NCI-H446 (cell line): ENCODE data around the gene UCN3.

ENCODE experiments used
- DNase-seq, 2 experiments: peaks; one replicate each; lab custom pipeline; 2025; lab: John Stamatoyannopoulos, UW

Gene UCN3

DNA sequence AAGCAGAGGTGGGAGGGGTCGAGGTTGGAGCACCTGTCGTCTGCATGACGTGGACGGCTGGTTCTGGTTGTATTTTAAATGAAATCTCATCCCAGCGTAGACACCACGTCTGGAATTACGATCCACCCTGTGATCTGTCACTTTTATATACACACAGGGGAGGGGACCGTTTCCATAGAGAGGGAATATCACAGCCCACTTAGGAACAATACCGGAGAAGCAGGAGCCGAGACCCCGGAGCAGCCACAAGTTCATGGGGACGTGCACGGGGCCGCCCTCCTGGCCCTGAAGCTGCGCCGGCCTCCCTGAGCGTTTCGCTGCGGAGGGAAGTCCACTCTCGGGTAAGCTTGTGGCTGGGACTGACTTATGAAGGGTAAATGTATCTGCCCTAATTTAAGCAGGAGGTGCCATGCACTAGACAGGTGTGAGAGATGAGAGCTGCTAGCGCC lies at the start of gene UCN3:
Gene UCN3, plus strand, starts transcription at position 77 of the 449 bp plus-strand sequence. CDS start 8,755 bp downstream, outside the sequence.
- DNase-seq: no peak

DNA sequence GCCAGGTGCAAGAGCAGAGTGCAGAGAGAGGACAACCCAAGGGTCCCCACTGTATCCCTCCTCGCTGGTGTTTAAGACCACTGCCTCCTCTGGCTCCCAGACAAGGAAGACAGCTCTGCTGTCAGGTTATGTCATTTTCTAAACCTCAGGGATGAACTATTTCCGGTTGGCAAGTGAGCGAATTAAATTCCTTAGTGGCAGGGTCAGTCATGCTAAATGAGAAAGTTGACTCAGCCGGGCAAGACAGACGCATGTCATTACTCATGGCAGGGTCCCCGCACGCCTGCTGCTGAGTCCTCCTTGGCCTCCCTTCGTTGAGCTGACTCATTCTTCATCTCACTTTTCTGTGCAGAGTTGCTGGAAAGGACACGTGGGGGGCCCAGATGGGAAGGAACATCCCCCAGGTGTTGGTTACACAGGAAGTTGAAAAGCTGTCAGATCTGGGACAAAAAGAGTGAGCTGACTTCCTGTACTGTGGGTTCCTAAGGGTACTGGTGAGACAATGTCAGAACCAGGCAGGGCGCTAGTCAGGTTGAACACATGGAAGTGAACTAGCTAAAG lies 47.1 kb upstream of the UCN3 start:
- DNase-seq: no peak

- no peak for DNase-seq
Measured at GRCh38 chr10:5318148-5318547, 46.6 kb upstream of the UCN3 start.

DNA sequence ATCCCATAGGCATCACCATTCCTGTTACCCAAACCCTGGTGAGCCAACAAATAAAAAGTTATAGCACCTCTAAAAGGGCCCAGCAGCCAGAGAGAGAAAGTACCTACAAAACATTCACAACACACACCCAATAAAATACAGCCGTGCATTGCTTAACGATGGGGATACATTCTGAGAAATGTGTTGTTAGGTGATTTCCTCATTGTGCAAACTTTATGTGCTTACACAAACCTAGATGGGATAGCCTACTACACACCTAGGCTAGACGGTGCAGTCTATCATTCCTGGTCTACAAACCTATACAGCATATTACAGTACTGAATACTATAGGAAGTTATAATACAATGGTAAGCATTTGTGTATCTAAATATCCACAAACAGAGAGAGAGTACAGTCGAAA lies 44.9 kb upstream of the UCN3 start:
- DNase-seq: no peak

DNA sequence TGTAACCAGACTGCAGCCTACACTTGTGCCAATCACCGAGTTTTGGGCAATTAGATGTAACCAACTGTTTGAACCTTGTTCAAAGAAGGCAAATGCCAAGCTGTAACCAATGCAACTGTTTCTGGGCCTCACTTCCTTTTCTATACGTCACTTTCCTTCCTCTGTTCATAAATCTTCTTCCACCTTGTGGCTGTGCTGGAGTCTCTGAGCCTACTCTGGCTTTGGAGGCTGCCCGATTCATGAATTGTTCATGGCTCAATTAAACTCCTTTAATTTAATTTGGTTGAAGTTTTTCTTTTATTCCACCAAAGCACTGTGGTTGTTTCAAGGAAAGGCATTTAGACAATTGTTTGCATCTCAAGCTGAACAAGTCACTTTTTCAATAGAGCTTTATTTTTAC lies 43.5 kb upstream of the UCN3 start:
- DNase-seq: no peak

DNA sequence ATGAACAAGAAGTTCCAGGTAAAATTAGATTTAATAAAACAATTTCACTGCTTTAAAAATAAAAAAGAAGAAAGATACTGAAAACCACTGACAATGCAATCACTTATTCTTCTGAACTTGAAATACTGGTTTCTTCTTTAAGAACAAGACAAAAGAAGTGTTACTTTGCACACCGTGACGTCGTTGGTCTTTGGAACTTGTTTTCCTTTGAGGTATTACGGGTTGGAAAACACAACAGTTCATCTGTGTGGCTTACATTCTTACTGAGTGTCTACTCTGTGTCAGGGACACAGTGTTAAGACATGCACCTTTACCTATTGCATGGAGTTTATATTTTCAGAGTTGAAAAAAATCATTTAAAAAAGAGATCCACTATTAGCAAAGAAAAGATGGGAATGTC lies 41.3 kb upstream of the UCN3 start:
- no peak for DNase-seq

DNA sequence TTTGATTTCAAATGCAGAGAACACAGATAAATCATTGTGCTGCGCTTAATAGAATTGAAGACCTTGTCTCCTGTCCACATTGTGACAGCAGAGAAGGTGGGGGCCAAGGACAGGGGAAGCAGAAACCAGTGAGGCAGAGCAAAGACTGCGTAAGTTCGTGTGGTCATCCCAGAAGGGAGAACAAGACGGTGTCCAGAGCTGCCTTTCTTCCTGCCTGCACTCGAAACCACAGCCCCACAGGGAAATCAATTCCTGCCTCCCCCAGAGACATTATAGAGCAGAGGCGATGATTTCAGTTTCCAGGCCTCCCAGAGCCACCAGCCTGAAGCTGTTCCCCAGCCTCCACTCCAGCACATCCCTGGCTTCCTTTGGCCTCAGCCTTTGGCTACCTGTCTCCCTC lies 39.7 kb upstream of the UCN3 start:
- DNase-seq: no peak

- no peak for DNase-seq
Measured at GRCh38 chr10:5334196-5334880, 30.4 kb upstream of the UCN3 start.

DNA sequence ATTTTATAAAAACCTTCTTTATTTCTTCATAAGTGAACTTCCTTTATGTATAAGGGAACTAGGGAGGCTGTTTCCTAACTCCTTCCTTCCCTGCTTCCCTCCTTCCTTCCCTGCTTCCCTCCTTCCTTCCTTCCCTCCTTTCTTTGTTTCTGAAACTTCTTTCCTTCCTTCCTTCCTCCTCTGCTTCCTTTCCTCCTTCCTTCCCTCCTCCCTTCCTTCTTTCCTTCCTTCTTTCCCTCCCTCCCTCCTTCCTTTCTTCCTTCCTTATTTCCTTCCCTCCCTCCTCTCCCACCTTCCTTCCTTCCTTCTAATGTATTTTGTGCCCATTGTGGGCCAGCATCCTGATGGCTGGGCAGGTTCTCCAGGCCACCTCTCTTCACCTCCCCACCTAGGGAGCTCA lies 26.8 kb upstream of the UCN3 start:
- no peak for DNase-seq

DNA sequence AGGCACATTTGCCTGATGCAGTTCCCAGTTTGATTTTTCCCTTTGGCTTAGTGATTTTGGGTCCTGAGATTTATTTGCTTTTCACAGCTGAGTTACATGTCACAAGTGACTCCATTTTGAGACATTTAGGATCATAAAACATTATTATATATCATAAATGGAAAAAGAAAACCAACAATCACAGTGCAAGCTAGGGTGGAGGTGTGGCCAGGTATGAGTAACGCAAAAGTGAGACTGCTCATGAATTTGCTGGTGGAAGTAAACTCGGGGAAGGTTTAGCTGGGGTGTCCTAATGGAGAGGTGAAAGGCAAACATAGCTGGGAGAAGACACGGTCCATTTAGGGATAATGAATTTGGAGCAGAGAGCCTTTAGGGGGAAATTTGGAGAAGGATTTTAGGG lies 21.7 kb upstream of the UCN3 start:
- DNase-seq: no peak

DNA sequence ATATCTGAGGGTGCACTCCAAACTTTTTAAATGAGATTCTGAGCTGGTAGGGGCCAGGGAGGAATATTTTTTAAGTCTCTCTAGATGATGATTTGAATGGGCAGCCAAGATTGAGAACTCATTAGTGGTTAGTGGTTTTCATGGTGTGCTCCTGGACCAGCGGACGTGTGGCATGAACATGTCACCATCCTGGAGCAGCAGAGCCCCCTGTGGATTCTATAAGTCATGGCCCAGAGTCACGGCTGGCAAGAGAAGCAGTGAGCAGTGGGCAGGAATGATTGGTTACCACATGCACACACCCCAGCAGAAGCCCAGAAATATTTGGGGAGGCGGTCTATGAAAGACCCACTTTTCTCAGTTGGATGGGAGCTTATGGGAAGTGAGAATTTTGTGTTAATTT lies 21.2 kb upstream of the UCN3 start:
- no peak for DNase-seq

DNA sequence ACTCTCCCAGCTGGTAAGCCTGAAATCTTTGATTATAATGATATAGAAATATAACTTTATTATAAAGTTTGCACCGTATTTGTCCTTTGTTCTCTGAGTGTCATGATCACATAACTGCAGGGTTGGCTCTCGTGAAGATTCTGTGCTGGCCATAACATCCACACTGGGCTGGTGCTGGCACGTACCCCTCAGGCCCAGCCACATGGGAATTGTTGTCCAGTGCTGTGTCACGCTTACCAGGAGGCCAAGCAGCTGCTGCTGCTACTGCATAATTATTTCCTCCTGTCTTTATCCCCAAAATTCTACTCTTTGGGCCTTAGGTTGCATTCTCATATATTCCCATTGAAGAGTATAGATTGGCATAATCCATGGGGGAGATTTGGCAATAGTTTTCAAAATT lies 20.8 kb upstream of the UCN3 start:
- DNase-seq: no peak

GRCh38 chr10:5344746-5345145 lies 20.0 kb upstream of the UCN3 start:
- no peak for DNase-seq

- DNase-seq: no peak
Measured at GRCh38 chr10:5346881-5347280, 17.9 kb upstream of the UCN3 start.

DNA sequence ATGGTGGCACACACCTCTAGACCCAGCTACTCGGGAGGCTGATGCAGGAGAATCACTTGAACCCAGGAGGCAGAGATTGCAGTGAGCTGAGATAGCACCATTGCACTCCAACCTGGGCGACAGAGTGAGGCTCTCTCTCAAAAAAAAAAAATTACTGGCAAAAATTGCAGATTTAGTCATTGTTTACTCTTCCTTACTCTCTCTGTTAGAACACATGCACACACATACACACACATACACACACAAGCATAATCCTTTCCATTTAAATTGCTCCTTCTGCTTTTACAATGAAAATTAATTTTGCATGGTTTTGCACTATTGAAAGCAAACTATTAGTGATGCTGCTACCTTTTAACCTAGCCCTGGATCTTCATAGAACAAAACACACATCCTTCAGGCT lies 15.4 kb upstream of the UCN3 start:
- DNase-seq: no peak

DNA sequence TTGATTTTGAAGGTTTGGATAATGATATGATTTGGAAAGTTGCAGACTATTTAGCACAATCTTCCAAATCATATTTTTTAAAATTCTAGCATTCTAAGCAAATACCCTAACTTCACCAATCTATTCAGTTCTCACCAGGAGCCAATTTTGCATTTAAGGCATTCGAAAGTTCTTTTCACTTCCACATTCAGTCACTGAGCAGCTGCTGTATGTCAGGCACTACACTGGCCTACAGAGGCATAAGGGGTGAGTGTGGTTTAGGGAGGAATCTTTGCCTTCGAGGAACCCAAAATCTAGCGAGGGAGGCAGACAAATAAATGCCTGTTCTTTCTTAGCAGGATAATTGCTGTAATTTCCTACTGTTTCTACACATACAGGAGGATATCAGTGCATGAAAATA lies 10.7 kb upstream of the UCN3 start:
- DNase-seq: no peak

DNA sequence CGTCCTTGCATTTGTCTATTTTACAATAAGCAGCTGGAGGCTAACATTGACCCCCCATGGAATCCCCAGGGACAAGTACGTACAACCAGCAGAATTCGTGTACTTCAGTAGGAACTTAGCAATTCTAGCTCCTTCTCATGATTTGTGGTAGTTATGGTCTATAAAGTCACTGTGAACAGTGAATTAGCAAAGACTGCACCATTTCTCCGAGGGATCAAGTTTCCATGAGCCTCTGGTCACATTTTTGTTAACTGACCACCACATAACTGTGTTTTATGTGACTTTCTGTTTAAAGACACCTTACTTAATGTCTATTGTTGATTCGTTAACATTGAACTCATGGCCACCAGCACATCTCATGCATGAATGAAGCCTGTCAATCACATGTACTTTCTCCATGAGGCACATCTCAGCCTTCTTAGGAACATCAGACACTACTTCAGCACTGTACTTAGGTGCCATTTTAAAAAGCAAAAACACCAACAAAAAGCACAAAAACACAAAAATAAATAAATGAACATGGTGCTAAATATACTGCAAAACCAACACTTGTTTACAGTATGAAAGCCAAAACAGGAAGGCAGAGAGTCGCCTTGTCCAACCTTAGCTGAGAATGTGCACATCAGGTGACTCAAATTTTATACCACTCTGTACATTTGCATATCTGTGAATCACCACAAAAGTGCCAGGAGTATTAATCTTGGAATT lies 9.0 kb upstream of the UCN3 start:
- DNase-seq: no peak

DNA sequence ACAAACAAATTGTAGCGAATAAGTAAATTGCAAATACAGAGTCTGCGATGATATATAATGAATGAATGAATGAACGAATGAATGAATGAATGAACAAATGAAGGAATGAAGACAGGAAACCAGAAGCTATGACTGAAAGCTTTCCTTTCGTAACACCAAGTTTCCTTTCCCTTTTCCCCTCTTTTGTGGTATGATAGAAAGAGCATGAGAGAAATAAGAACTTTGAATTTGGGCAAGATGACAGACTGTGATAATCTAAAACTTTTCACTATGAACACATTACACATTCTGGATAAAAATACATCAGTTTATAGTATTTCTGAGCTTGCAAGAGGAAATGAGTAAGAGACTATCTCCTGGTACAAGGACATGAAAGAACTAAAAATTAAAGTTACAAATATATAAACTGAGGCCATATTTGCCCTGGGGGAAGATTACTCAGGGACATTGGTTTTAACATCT lies 8.4 kb upstream of the UCN3 start:
- DNase-seq: no peak

DNA sequence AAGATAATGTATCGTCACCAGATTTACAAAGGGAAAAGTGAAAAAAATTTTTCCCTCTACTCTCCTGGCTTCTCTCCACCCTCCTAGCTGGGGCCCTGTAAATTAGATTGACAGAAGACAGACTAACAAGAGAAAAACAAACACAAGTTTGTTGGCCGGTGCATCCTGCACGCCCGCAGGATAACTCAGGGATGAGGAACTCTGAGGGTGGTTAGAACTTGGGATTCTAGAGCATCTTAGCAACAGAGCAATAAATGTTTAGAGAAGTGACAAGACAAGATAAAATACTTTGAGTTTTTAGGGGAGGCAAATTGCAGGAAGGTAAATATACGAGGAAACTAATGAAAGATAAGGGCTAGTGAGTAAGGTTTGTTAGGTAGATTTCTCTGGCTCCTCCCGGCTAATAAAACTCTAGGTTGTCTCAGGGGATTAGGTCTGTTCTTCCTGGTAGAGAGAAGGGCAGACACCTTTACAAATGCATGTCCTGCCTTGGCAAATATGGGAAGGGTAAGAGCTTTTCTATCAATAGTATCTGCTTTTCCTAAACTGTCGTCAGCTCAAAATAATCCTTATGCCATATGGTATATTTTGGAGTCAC lies 4.3 kb upstream of the UCN3 start:
- DNase-seq: no peak

GRCh38 chr10:5361966-5362365 lies 2.8 kb upstream of the UCN3 start:
- DNase-seq: no peak

- DNase-seq: no peak
Measured at GRCh38 chr10:5362873-5363272, 1.9 kb upstream of the UCN3 start.

GRCh38 chr10:5364374-5364773 lies 392 bp upstream of the UCN3 start:
- DNase-seq: no peak

DNA sequence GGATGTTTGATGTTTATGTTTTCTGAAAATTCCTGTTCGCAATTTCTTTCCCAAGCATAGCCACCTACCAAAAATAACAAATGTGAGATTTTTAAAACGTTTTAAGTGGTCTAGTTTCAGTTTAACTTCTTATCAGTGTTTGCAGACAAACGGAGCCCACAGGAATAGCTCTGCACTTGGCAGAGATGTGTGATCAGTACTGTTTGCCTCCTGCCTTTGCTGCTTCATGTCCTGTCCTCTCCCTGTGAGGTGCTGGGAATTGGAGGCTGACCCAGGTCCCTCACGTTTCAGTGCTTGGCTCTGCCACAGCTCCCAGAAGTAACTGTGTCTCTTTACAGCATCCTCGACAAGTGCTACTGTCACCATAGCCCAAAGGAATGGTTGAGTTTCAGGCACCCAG lies 1.2 kb downstream of the UCN3 start:
- no peak for DNase-seq
